Endothelial cell of umbilical vein (primary cell): Measurements from ENCODE around the gene SCGB2A2. TPM values are rescaled to one million over a fixed set of nuclear protein-coding genes. Genes with fewer than 3 reads are reported as not detected.

ENCODE experiments used
- BruUV-seq: library from RNA; stranded (reverse); fragments of 400-500 nt; replicated peaks from 2 replicates; lab custom pipeline; 2021; lab: Mats Ljungman, UMichigan
- CTCF ChIA-PET: fragments of 300-600, 350-600 bp; sonication (Branson Sonifier 250); formaldehyde crosslinking; loops from one replicate; lab custom pipeline; 2021; ENCODE audit warnings: antibody characterized with exemption, inconsistent platforms; lab: Charles Lee
- POLR2A ChIA-PET: fragments of 300-600, 350-600 bp; sonication (Branson Sonifier 250); formaldehyde crosslinking; loops from one replicate; lab custom pipeline; 2021; ENCODE audit warnings: antibody characterized with exemption, inconsistent platforms; lab: Charles Lee
- DNase-seq: peaks from one replicate; pipeline ENCODE4 v3.0.0-alpha.2; 2011; ENCODE audit warnings: low read depth, low spot score
- FAIRE-seq: peaks from 2 replicates; lab custom pipeline; 2011; peaks lifted over from hg19 to GRCh38; lab: Jason Lieb, UNC
- H2AFZ ChIP-seq: 2 replicates; pipeline ENCODE4 v1.6.0; 2012; ENCODE audit warnings: low read depth, low read length, control low read depth, inconsistent platforms
- H3K27ac ChIP-seq: 2 replicates; pipeline ENCODE4 v1.5.1; 2011; ENCODE audit warnings: low read depth, mild to moderate bottlenecking, control low read depth, low read length, moderate library complexity; ENCODE audit not compliant: insufficient read depth
- H3K27me3 ChIP-seq, 2 experiments: 2 replicates each; pipeline versions ENCODE4 v1.6.0 to v1.6.1; 2011; ENCODE audit warnings: low read length in 2 of 2, mixed read lengths in 1 of 2; ENCODE audit not compliant: control insufficient read depth in 2 of 2, insufficient read depth in 2 of 2
- H3K36me3 ChIP-seq, 2 experiments: 2 replicates in 1 of 2; 3 replicates in 1 of 2; pipeline ENCODE4 v1.5.1; 2011; ENCODE audit warnings: low read length in 2 of 2, mild to moderate bottlenecking in 1 of 2, moderate library complexity in 1 of 2; ENCODE audit not compliant: control insufficient read depth in 2 of 2, insufficient read depth in 2 of 2; ENCODE audit errors: extremely low read depth in 1 of 2
- H3K4me1 ChIP-seq: 3 replicates; pipeline ENCODE4 v1.5.1; 2011; ENCODE audit warnings: mild to moderate bottlenecking, low read length; ENCODE audit not compliant: control insufficient read depth, insufficient read depth; ENCODE audit errors: extremely low read depth
- H3K4me2 ChIP-seq: 2 replicates; pipeline ENCODE4 v1.6.1; 2011; ENCODE audit warnings: low read length, control low read depth, mixed read lengths; ENCODE audit not compliant: insufficient read depth
- H3K4me3 ChIP-seq, 3 experiments: fragments of 200-600 bp in 1 of 3; sonication (generic), shearing (Covaris generic) in 1 of 3; replicated peaks in 1 of 3; 2 replicates each; pipeline ENCODE4 v1.5.1; 2011 to 2016; ENCODE audit warnings: control low read depth in 3 of 3, low read length in 3 of 3, mild to moderate bottlenecking in 2 of 3, inconsistent platforms in 1 of 3, low read depth in 1 of 3, moderate library complexity in 1 of 3; ENCODE audit not compliant: insufficient read depth in 1 of 3
- H3K79me2 ChIP-seq: 2 replicates; pipeline ENCODE4 v1.6.0; 2012; ENCODE audit warnings: low read length, inconsistent platforms; ENCODE audit not compliant: control insufficient read depth, insufficient read depth
- H3K9ac ChIP-seq: replicated peaks from 2 replicates; pipeline ENCODE3; 2011; ENCODE audit warnings: low read length, control low read depth; ENCODE audit not compliant: insufficient read depth; ENCODE audit errors: extremely low read depth
- H3K9me1 ChIP-seq: replicated peaks from 3 replicates; pipeline ENCODE4 v1.6.0; 2011; ENCODE audit warnings: mild to moderate bottlenecking, low read length; ENCODE audit not compliant: control insufficient read depth, insufficient read depth; ENCODE audit errors: extremely low read depth
- H3K9me3 ChIP-seq: replicated peaks from 2 replicates; pipeline ENCODE4 v1.5.1; 2012; ENCODE audit warnings: low read length, inconsistent platforms; ENCODE audit not compliant: control insufficient read depth, insufficient read depth
- H4K20me1 ChIP-seq: replicated peaks from 2 replicates; pipeline ENCODE3; 2011; ENCODE audit warnings: mild to moderate bottlenecking, low read length; ENCODE audit not compliant: control insufficient read depth, insufficient read depth; ENCODE audit errors: extremely low read depth
- EZH2 ChIP-seq: IDR thresholded peaks from 2 replicates; pipeline ENCODE4 v1.6.1; 2012; ENCODE audit warnings: borderline replicate concordance, low read depth, mild to moderate bottlenecking, moderate library complexity, low read length, inconsistent platforms; ENCODE audit not compliant: severe bottlenecking
- FOS ChIP-seq: IDR thresholded peaks from 2 replicates; pipeline ENCODE4 v1.6.1; 2011; ENCODE audit warnings: mild to moderate bottlenecking, low read length, moderate library complexity, borderline replicate concordance; ENCODE audit not compliant: insufficient read depth
- GATA2 ChIP-seq: IDR thresholded peaks from 2 replicates; pipeline ENCODE4 v1.7.0; 2011; ENCODE audit warnings: low read depth, mild to moderate bottlenecking, moderate library complexity, mixed read lengths, low read length; ENCODE audit not compliant: insufficient read length, insufficient read depth
- JUN ChIP-seq: IDR thresholded peaks from 2 replicates; pipeline ENCODE4 v1.6.1; 2011; ENCODE audit warnings: borderline replicate concordance, low read depth; ENCODE audit not compliant: insufficient read length, insufficient read depth
- MAX ChIP-seq: IDR thresholded peaks from 2 replicates; pipeline ENCODE4 v1.6.1; 2011; ENCODE audit not compliant: insufficient read depth, insufficient read length
- MYC ChIP-seq: IDR thresholded peaks from one replicate; pipeline ENCODE4 v1.6.1; 2011; ENCODE audit warnings: mild to moderate bottlenecking, low read depth, low read length
- POLR2A ChIP-seq: IDR thresholded peaks from 2 replicates; pipeline ENCODE4 v1.6.1; 2012; ENCODE audit warnings: low read depth, mild to moderate bottlenecking, control low read depth, low read length
- POLR2AphosphoS5 ChIP-seq: IDR thresholded peaks from 2 replicates; pipeline ENCODE4 v1.6.1; 2012; ENCODE audit warnings: low read depth, mild to moderate bottlenecking, control low read depth, low read length, moderate library complexity; ENCODE audit not compliant: insufficient read depth
- dilution Hi-C: fragments of 300-500 bp; cut with MboI; formaldehyde crosslinking; loops from one replicate; pipeline ENCODE4 v1.15.0; 2019; ENCODE audit warnings: low sequenced_read_pairs; ENCODE audit not compliant: extremely low pct_ligation_motif_present
- intact Hi-C: fragments of 100-400 bp; cut with micrococcal nuclease; formaldehyde crosslinking; loops from one replicate; pipeline ENCODE4 v1.10.0; 2022
- polyA plus RNA-seq, 4 experiments: library from polyadenylated mRNA; depleted of rRNA in 3 of 4; stranded (reverse) in 3 of 4; unstranded in 1 of 4; fragments of >200 nt; gene quantifications; 2 replicates each; pipeline versions ENCODE4 v1.2.1 to v1.2.3, GENCODE V29; 2011 to 2012; ENCODE audit warnings: missing spikeins in 1 of 4
- total RNA-seq: library from RNA; stranded (reverse); gene quantifications from 2 replicates; pipeline ENCODE4 v1.2.3, GENCODE V29; 2021
- TF ChIP-seq, protein P1 (sequence below), 2 donors: IDR thresholded peaks; 1 replicate in 1 of 2; 2 replicates in 1 of 2; pipeline ENCODE4 v1.5.1; 2011; ENCODE audit warnings: low read length in 2 of 2, mild to moderate bottlenecking in 2 of 2, moderate library complexity in 2 of 2, control low read depth in 1 of 2, inconsistent platforms in 1 of 2, low read depth in 1 of 2; ENCODE audit not compliant: insufficient read depth in 1 of 2; ENCODE audit errors: extremely low read depth in 1 of 2

Gene SCGB2A2
- total and polyA plus RNA-seq, 2 donors (not counting 3 experiments of a cell fraction or from before 2014, with no cell fraction given) = not detected

DNA sequence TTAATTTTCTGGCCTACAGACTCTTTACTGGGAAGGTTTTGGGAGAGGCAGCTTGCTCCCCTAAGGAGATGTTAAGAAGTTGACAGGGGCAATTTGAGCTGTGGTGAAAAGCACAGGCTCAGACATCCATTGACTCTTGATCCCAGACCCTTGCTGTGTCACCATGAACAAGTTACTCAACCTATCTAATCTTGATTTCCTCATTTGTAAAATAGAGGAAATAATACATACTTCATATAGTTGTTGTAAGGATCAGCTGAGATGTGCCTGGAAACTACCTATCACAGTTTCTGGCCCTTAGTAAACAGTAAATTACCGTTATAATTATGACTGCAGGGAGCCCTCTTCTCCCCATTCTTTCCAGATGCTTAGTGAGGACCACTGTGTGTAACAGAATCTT lies 45.5 kb downstream of the SCGB2A2 start:
- FAIRE-seq = no peak
- POLR2A ChIA-PET = no interaction called here
- no TSS peak for BruUV-seq
- H3K9ac ChIP-seq = no peak overlapping the region
- H3K9me1 ChIP-seq = no peaks in the 10 kb centered on the region
- H3K9me3 ChIP-seq = no peaks in the 10 kb centered on the region
- H3K4me1 ChIP-seq = no peaks in the 10 kb centered on the region
- no peaks in the 10 kb centered on the region for H3K36me3 ChIP-seq
- H3K27ac ChIP-seq = no peak overlapping the region
- no peak overlapping the region for H3K4me2 ChIP-seq
- DNase-seq = no peak
- peaks cover 2% of the 10 kb centered on the region for H4K20me1 ChIP-seq
- H3K4me3 ChIP-seq = no peak overlapping the region
- dilution Hi-C loops (no loop called here), intact Hi-C loops (no loop called here)
- no peak overlapping the region for H2AFZ ChIP-seq
- CTCF ChIA-PET = interaction anchor here (0.9 to 2.2 kb wide), 3 partner anchors 13 to 98 kb away, joined by 3 to 10 read pairs (median 3); no protein-coding TSS in a partner anchor
- H3K27me3 ChIP-seq = peaks cover 8 to 12% of the 10 kb centered on the region in 2 experiments
- no peaks in the 10 kb centered on the region for H3K79me2 ChIP-seq
- TF ChIP-seq, protein P1, sequence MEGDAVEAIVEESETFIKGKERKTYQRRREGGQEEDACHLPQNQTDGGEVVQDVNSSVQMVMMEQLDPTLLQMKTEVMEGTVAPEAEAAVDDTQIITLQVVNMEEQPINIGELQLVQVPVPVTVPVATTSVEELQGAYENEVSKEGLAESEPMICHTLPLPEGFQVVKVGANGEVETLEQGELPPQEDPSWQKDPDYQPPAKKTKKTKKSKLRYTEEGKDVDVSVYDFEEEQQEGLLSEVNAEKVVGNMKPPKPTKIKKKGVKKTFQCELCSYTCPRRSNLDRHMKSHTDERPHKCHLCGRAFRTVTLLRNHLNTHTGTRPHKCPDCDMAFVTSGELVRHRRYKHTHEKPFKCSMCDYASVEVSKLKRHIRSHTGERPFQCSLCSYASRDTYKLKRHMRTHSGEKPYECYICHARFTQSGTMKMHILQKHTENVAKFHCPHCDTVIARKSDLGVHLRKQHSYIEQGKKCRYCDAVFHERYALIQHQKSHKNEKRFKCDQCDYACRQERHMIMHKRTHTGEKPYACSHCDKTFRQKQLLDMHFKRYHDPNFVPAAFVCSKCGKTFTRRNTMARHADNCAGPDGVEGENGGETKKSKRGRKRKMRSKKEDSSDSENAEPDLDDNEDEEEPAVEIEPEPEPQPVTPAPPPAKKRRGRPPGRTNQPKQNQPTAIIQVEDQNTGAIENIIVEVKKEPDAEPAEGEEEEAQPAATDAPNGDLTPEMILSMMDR (IDR thresholded peaks at IDR 0.05; ENCODE audit: extremely low read depth in 1 of 2, insufficient read depth in 1 of 2, low read depth in 1 of 2, low read length in 2 of 2) = no peak
- no peak for TF ChIP-seq GATA2
- no peak for TF ChIP-seq EZH2
- TF ChIP-seq JUN = no peak
- no peak for TF ChIP-seq MAX
- no peak for TF ChIP-seq POLR2A
- no peak for TF ChIP-seq FOS
- no peak for TF ChIP-seq POLR2AphosphoS5
- no peak for TF ChIP-seq MYC
